HG02763 (cell line): ENCODE results near the gene EIPR1.
"Not testable (repeated sequence)": the region's sequence is repeated elsewhere in the genome, so short reads cannot be mapped to it uniquely, and the experiment has no call there.

Experiments
- ATAC-seq: cut with Tn5 transposase; IDR thresholded peaks from one replicate; pipeline ENCODE4 v1.9.1; 2021; ENCODE audit warnings: mild to moderate bottlenecking, moderate library complexity; ENCODE audit not compliant: unreplicated experiment

Gene EIPR1

DNA sequence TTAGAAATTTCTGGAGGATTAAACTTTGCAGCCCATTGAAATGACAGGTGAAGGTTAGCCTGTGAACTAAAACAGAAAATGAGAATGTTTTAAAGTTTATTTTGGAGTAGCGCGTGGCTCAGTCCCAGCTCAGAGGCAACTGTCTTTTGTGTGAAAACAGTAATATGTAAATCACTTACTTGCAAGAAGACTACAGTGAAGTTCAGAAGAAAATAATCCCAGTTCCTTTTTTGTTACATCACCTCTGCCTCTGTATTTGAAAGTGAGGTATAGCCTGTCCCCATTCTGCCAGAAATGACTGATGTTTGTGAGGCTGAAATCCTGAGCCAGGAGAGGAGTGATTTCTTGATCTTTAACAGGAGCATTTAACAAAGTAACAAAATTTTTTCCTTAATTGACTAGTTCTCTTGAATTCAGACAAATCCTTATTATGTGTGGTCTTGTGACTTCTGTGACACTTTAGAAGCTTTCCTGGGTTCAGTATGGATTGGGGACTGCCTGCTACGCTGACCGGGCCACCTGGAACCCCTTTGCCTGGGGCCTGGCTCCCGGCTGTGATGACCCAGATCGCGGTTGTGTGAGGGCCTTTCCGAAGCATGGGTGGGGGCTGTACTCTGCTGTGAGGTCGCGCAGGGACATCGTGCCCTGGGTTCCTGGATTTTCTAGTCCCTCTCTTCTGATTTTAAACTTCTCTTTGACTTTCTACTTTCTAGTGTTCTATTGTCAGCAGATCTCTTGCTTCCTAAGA, 26.1 kb upstream of the EIPR1 start:
- ATAC-seq, result peak; percentile 97

GRCh38 chr2:3399829-3400228, 22.2 kb upstream of the EIPR1 start:
- no peak for ATAC-seq

- ATAC-seq, result no peak
These were observed 21.8 kb upstream of the EIPR1 start for GRCh38 chr2:3399381-3399780.

DNA sequence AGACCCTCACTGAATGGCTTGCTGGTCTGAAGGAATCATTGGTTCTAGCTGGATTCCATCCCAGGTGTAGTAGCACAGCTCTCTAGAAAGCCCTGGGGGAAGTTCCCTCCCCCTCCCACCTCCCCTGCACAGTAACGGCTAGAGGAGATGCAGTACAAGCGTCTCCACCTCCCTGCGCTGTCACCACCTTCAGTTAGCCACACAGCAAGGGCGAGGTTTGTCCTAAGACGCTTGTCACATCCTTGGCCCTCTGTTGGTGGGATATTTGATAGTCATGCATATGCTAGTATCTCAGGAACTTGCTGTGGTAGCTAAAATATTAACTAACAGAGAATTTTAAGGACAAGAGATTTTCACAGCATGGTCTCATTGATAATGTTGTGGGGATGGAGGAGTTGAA, 21.2 kb upstream of the EIPR1 start:
- no peak for ATAC-seq

DNA sequence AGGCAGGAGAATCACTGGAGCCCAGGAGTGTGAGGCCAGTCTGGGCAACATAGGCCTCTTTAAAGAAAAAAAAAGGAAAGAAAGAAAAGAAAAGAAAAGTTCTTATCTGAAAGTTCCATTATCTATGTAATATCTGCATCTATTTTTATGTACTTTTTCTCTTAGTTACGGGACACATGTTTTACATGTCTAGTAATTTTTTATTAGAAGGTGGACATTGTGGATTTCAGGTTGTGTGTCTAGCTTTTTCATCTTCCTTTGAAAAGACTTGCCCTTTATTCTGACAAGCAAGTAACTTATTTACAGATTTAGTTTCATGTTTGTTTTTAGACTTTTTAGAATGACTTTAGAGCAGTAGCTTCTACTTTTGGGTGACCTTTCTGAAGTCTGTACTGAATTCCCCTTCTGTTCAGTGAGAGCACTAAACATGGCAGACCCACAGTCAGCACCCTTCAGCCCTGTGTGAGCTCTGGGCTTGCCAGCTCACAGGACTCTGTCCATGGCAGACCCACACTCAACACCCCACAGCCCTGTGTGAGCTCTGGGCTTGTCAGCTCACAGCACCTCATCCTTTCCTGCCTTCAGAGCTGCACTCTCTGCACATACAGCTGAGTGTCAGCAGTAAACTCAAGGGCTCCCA, 19.4 kb upstream of the EIPR1 start:
- ATAC-seq, result no peak

DNA sequence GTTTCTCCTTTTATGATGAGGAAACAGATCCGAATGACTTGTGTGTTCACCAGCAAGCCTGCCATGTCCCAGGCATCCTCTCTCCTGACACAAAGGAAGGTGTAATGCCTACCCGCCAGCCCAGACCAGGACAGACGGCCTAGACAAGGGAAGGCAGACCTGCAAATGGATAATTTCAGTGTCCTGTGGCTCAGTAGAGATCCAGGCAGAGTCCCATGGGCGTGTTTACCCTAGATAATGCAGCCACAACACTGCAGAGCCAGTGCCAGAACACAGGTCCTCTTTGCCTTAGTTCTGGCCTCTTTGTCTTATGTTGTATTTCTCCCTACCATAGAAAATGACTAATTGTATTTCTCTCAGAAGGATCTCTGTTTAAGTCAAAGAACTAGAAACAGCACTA, 14.6 kb upstream of the EIPR1 start:
- no peak for ATAC-seq

DNA sequence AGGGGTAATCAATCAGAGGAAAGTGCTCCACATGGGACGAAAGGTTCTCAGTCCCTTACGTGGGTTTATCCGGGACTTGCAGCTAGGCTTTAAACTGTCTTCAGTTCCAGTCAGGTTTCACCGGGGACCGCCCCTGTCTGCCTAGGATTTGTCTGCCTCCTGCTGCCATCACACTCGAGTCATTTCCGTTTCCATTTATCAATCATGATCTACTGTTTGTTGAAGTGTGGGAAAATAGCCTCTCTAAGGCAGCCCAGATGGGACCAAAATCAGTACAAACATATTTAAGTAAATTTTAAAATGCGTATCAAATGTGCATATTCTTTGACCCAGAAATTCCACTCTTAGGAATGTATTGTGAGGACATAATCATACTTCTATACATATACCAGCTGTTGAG, 12.4 kb upstream of the EIPR1 start:
- no peak for ATAC-seq

DNA sequence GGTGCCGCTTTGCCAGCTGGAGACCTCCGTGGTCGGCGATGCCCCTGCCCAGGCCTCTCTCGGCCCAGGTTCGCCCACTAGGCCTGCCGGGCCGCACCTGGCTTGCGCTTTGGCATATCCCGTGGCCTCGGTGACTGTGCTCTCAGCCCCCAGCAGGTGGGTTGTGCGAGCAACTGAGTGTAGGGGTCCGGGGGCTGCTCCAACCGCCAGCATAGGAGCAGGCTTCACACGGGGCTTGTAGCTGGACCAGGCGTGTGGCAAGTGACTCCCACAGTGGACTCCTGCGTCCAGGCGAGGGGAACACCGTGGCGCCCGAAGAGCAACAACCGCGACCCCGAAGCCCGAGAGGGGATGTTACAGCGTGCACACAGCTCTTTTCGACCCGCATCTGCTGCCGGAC, 11.6 kb upstream of the EIPR1 start:
- no peak for ATAC-seq

DNA sequence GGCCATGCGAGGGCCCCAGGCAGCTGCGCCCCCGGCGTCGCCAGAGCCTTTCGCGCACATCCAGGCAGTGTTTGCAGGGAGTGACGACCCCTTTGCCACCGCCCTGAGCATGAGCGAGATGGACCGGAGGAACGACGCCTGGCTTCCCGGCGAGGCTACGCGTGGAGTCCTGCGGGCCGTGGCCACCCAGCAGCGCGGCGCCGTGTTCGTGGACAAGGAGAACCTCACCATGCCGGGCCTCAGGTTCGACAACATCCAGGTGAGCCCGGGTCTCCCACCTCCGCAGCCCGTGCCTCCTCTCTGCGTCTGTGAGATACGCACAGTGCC, 10.8 kb upstream of the EIPR1 start:
- ATAC-seq, result no peak

- no peak for ATAC-seq
These were observed 10.2 kb upstream of the EIPR1 start for GRCh38 chr2:3387644-3388411.

- no peak for ATAC-seq
These were observed 9.4 kb upstream of the EIPR1 start for GRCh38 chr2:3387011-3387410.

- no peak for ATAC-seq
These were observed 8.9 kb upstream of the EIPR1 start for GRCh38 chr2:3386448-3386958.

- peak; percentile 77 for ATAC-seq
These were observed 2.3 kb upstream of the EIPR1 start, which contains the start of gene TRAPPC12 for GRCh38 chr2:3379647-3380534. TRAPPC12 (plus strand) TSS chr2:3379694; CDS start chr2:3387624, 7,930 bp downstream.

DNA sequence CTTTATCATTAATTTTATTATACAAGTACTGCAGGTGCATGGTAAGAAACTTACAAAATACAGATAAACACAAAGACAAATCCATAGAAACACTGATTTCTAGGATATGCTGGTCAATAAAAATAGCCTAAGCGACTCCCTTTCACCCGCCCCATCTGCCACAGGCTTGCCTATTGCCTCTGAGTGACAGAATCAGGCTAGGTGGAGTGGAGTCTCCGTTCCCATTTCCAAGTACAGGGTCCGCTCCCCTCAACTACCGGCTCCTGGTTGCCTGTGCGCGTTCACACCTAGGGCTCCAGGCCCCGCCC, 1.7 kb upstream of the EIPR1 start:
- ATAC-seq, result no peak

GRCh38 chr2:3377279-3377611, 373 bp downstream of the EIPR1 start:
- ATAC-seq, result peak; percentile 12

GRCh38 chr2:3376821-3377220, 797 bp downstream of the EIPR1 start:
- no peak for ATAC-seq

DNA sequence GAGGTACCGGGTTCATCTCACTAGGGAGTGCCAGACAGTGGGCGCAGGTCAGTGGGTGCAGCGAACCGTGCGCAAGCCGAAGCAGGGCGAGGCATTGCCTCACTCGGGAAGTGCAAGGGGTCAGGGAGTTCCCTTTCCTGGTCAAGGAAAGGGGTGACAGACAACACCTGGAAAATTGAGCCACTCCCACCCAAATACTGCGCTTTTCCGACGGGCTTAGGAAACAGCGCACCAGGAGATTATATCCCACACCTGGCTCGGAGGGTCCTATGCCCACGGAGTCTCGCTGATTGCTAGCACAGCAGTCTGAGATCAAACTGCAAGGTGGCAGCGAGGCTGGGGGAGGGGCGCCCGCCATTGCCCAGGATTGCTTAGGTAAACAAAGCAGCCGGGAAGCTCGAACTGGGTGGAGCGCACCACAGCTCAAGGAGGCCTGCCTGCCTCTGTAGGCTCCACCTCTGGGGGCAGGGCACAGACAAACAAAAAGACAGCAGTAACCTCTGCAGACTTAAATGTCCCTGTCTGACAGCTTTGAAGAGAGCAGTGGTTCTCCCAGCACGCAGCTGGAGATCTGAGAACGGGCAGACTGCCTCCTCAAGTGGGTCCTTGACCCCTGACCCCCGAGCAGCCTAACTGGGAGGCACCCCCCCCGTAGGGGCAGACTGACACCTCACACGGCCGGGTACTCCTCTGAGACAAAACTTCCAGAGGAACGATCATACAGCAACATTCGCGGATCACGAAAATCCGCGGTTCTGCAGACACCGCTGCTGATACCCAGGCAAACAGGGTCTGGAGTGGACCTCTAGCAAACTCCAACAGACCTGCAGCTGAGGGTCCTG, 8.1 kb downstream of the EIPR1 start:
- not testable (repeated sequence) for ATAC-seq

GRCh38 chr2:3368261-3368722, 9.3 kb downstream of the EIPR1 start:
- no peak for ATAC-seq

- no peak for ATAC-seq
These were observed 12.4 kb downstream of the EIPR1 start for GRCh38 chr2:3365219-3365618.
